Rectal smooth muscle tissue (tissue), 1 donor: ENCODE measurements around the gene SVOPL.

ENCODE experiments used
- H3K27ac ChIP-seq: one replicate; pipeline ENCODE4 v1.7.0; 2013; ENCODE audit warnings: low read depth, low read length, inconsistent platforms
- H3K27me3 ChIP-seq: one replicate; pipeline ENCODE4 v1.7.0; 2013; ENCODE audit warnings: low read length; ENCODE audit not compliant: control insufficient read depth, insufficient read depth
- H3K36me3 ChIP-seq: one replicate; pipeline ENCODE4 v1.7.0; 2013; ENCODE audit warnings: low read length; ENCODE audit not compliant: control insufficient read depth, insufficient read depth
- H3K4me1 ChIP-seq: one replicate; pipeline ENCODE4 v1.7.0; 2013; ENCODE audit warnings: low read length; ENCODE audit not compliant: control insufficient read depth, insufficient read depth
- H3K4me3 ChIP-seq: one replicate; pipeline ENCODE4 v1.7.0; 2013; ENCODE audit warnings: low read length
- H3K9ac ChIP-seq: one replicate; pipeline ENCODE4 v1.7.0; 2013; ENCODE audit warnings: low read length

Gene SVOPL

DNA sequence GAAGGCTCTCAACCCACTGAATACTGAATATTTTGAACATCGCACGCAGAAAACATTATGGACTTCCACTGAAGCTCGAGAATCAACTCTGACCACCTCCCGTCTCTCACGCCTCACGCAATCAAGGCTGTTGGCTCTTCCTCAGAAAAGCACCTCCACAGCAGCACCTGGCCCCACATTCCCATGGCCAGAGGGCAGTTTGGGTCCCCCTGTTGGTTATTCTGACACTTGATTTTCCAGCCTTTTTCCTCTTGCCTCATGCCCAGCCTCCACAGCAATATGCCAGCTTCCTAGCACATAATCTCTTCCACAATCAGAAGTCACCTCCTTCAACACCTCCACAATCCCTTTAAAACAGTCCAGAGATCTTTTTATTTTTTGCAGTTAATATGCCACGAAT, 55.9 kb downstream of the SVOPL start:
- no peaks in the 10 kb centered on the region for H3K27me3 ChIP-seq
- no peaks in the 10 kb centered on the region for H3K36me3 ChIP-seq
- H3K27ac ChIP-seq: no peak overlapping the region
- no peaks in the 10 kb centered on the region for H3K4me1 ChIP-seq
- no peak overlapping the region for H3K9ac ChIP-seq
- H3K4me3 ChIP-seq: no peak overlapping the region

DNA sequence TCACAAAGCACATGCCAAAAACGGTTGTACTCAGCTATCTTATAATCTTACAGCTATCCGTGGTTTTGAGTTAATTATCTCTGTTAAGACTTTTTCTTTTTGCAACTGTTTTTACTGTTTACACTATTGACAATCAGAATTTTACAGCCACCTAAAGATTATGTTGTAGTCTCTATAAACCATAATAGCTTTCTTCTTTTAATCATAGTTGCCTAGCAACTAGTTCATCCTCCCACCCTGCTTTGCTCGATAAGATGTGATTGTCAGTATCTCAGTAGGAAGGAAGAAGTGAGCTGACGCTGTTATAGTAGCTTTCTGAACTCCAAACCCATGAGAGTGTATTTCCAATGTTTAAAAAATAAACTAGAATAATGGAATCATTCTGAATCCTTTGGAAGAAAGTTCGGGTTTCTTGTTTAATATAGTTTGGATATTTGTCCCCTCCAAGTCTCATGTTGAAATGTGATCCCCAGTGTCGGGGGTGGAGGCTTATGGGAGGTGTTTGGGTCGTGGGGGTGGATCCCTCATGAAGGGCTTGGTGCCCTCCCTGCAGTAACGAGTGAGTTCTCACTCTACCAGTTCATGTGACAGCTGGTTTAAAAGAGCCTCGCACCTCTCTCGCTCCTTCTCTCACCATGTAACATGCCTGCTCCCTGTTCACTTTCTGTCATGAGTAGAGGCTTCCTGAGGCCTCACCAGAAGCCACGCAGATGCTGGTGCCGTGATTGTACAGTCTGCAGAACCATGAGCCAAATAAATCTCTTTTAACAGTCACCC, 68.1 kb downstream of the SVOPL start:
- H3K36me3 ChIP-seq: no peaks in the 10 kb centered on the region
- no peaks in the 10 kb centered on the region for H3K4me1 ChIP-seq
- H3K27ac ChIP-seq: no peak overlapping the region
- H3K9ac ChIP-seq: no peak overlapping the region
- no peak overlapping the region for H3K4me3 ChIP-seq
- H3K27me3 ChIP-seq: no peaks in the 10 kb centered on the region

DNA sequence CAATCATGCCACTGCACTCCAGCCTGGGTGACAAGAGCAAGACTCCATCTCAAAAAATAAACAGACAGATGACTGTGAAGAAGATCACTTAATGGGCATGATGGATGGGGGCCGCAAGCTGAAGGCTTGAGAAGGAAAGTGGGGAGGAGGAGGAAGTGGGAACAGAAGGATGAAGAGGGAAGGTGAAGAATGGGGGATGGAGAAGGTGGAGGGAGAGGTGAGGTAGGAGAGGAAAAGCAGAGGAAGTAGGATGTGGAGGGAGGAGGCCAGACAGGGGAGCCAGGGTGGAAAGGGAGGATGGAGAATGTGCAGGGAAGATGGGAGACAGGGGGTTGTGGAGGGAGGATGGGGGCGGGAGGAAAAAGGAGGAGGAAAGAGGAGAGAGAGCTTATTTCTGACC, 68.8 kb downstream of the SVOPL start:
- no peaks in the 10 kb centered on the region for H3K27me3 ChIP-seq
- H3K4me3 ChIP-seq: no peak overlapping the region
- no peaks in the 10 kb centered on the region for H3K36me3 ChIP-seq
- no peaks in the 10 kb centered on the region for H3K4me1 ChIP-seq
- no peak overlapping the region for H3K9ac ChIP-seq
- H3K27ac ChIP-seq: no peak overlapping the region

DNA sequence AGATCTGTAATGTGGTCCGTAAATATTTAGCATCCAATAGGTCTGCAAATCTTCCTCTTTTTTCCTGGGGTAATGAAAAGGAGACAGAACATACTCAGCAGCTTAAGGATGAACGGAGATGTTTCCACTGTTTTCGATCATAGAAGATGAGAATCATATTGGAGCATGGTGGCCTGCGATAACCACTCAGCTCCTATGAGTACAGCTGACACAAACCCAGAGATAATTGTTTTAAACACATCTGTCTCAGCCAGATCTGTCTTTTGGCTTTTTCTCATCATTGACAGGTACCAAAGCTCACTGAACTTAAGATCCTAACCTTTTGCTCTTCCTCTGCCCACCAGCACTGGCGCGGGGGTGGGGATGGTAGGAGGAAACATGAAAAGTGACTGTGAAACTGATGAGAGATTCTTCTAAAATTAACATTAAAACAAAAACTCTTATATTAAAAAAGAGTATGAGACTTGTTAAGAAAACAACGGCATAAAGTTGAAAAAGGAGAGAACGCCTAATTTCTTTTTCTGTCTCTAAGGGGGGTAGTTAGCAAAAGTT, 71.0 kb downstream of the SVOPL start:
- no peak overlapping the region for H3K27ac ChIP-seq
- H3K4me3 ChIP-seq: no peak overlapping the region
- no peaks in the 10 kb centered on the region for H3K4me1 ChIP-seq

DNA sequence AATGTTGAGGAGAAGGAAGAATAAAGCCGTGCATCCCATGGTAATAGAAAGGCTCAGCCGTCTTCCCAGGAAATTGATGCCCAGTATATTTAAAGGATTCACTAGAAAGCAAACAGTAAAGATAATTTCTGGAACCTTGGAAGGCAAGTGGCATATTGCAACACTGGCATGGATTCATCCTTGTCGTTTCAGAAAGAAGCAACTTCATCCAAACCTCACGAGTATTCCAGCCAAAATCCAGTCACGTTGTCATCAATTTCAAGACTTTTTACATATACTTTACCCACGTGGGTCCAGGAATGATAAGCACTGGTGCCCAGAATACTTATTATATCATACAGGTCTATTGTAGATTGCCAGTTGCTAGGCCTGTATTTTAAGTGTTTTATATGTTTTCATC, 73.8 kb downstream of the SVOPL start:
- H3K9ac ChIP-seq: no peak overlapping the region
- no peaks in the 10 kb centered on the region for H3K36me3 ChIP-seq
- H3K4me3 ChIP-seq: no peak overlapping the region
- no peaks in the 10 kb centered on the region for H3K4me1 ChIP-seq
- no peak overlapping the region for H3K27ac ChIP-seq
- H3K27me3 ChIP-seq: no peaks in the 10 kb centered on the region

More for the DNA sequence above, 71.0 kb downstream of the SVOPL start:
- H3K36me3 ChIP-seq: no peaks in the 10 kb centered on the region
- H3K9ac ChIP-seq: no peak overlapping the region
- H3K27me3 ChIP-seq: no peaks in the 10 kb centered on the region

DNA sequence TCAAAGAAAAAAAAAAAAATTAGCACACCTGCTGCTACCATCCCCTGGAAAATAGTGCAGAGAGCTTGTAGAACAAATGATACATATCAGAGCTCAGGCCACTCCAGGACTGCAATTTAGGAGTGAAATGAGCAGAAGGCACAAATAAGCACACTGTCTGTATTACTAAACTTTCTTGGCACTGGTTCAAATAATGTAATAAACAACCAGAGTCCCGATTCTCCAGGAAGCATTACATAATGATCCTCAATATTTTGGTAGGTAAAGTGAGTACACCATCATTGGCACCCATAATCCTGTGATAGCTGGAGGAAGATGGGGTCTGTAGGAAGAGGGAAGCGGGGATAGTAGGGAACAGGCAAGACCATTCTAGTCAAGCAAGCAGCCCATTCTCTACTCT, 74.3 kb downstream of the SVOPL start:
- no peak overlapping the region for H3K9ac ChIP-seq
- no peak overlapping the region for H3K4me3 ChIP-seq

DNA sequence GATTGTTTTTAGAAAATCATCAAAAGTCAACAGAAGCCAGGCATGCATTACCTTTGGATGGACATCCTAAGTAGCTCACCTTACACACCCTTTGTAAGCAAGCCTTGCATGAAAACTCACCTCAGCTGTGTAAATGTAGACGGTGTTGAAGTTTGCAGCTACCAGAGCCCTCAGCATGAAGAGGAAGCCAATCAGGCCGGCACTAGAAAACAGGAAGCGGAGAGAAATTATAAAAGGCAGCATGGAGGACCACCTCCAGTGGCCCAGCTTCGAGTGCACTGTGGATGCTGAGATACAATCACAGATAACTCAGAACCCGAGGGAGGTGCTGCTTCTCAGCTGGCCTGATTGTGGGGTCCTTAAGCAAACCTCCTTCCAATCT, 75.3 kb downstream of the SVOPL start:
- no peaks in the 10 kb centered on the region for H3K4me1 ChIP-seq
- no peaks in the 10 kb centered on the region for H3K36me3 ChIP-seq
- no peak overlapping the region for H3K27ac ChIP-seq
- no peak overlapping the region for H3K9ac ChIP-seq
- H3K4me3 ChIP-seq: no peak overlapping the region
- H3K27me3 ChIP-seq: no peaks in the 10 kb centered on the region

More for the DNA sequence above, 74.3 kb downstream of the SVOPL start:
- Histone ChIP-seq H3K27me3 (no peaks in the 10 kb centered on the region), H3K4me1 (no peaks in the 10 kb centered on the region), H3K36me3 (no peaks in the 10 kb centered on the region), H3K27ac (no peak overlapping the region)

DNA sequence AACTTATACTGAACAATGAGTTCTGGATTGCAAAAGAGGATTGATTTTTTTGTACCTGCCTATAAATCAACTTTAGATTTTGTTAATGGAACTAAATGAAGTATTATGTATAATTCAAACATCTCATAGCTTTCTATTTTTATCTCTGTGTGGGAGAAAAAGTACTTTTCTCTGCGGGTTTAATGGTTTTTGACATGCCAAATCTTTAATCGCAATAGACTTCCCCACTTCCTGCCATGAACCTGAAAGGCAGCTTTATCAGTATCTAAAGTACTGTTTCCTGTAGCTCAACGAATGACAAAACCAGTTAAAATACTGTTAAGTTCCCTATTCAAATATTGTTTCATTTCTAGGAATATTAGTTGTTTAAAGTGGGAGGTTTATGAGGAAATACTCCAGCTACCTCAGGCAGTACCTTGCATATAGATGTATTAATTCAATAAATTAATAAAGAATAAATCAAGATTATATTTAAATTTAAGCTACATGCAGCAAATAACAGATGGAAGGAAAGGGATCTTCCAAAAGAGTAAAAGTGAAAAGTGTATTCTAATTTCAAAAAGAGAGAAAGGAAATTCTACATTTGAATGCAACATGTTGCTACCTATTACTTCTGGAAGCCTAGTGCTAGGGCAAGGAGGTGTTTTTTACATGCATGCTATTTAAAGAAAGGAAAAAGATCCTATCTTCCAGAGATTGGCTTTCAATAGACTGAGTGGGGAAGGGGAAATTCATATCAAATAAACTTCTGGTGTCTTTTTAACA, 75.9 kb downstream of the SVOPL start:
- Histone ChIP-seq H3K27ac (no peak overlapping the region), H3K36me3 (no peaks in the 10 kb centered on the region), H3K4me3 (no peak overlapping the region), H3K27me3 (no peaks in the 10 kb centered on the region), H3K9ac (no peak overlapping the region), H3K4me1 (no peaks in the 10 kb centered on the region)

DNA sequence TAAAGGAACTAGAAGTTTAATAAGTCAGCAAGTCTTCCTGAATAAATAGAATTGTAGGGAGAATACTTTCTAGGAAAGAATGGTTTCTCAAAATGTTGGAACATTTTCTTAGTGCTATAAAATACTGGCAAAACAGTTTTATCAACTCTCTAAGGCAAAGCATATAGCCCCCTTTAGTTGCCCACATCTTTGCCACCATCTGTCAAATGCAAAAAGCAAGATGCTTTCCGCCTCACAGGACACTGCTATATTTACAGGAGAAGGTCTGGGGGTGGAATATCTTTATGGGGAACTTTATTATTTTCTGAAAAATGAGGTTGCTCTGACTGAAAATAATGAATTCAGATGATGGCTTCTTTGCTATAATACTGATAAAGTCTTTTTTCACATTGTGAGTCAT, 78.3 kb downstream of the SVOPL start:
- H3K27ac ChIP-seq: no peak overlapping the region
- H3K36me3 ChIP-seq: no peaks in the 10 kb centered on the region
- H3K27me3 ChIP-seq: no peaks in the 10 kb centered on the region
- no peak overlapping the region for H3K9ac ChIP-seq
- H3K4me1 ChIP-seq: no peaks in the 10 kb centered on the region
- H3K4me3 ChIP-seq: no peak overlapping the region

DNA sequence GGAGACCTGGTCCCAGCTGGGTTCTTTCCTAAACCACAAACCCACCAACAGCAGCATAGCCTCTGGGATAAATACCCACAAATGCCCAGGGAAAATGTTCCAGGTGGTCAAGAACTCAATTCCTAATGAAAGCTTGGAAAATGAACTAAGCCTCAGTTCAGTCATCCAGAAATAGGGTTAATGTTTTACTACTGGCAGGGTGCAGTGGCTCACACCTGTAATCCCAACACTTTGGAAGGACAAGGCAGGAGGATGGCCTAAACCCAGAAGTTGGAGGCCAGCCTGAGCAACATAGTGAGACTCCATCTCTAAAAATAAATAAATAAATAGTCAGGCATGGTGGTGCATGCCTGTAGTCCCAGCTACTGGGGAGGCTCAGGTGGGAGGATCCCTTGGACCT, 82.2 kb downstream of the SVOPL start:
- Histone ChIP-seq H3K9ac (no peak overlapping the region), H3K4me3 (no peak overlapping the region), H3K4me1 (no peaks in the 10 kb centered on the region), H3K27me3 (no peaks in the 10 kb centered on the region), H3K27ac (no peak overlapping the region), H3K36me3 (no peaks in the 10 kb centered on the region)

DNA sequence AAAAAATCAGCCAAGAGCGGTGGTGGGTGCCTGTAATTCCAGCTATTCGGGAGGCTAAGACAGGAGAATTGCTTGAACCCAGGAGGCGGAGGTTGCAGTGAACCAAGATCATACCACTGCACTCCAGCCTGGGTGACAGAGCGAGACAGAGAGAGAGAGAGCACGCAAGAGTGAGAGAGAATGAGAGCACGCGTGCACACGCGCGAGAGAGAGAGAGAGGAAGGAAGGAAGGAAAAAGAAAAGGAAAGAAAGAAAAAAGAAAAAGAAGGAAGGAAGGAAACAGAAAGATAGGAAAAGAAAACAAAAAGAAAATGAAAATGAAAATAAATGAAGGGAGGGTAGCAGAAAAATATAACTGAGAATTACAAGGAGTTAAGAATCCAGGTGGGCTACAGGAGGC, 82.7 kb downstream of the SVOPL start:
- no peak overlapping the region for H3K27ac ChIP-seq
- H3K4me1 ChIP-seq: no peaks in the 10 kb centered on the region
- H3K27me3 ChIP-seq: no peaks in the 10 kb centered on the region
- no peak overlapping the region for H3K4me3 ChIP-seq
- no peak overlapping the region for H3K9ac ChIP-seq
- H3K36me3 ChIP-seq: no peaks in the 10 kb centered on the region

DNA sequence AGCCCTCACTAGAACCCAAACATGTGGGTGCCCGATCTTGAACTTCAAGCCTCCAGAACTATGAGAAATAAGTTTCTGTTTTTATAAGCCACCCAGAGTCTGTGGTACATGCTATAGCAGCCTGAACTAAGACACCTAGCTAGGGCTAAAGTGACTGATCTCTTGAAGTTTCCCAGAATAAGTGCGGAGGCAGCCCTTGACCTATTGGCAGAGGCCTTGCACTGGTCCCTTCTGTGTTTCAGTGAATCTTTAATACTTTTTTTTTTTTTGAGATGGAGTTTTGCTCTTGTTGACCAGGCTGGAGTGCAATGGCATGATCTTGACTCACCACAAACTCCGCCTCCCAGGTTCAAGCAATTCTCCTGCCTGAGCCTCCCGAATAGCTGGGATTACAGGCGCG, 85.1 kb downstream of the SVOPL start:
- H3K36me3 ChIP-seq: no peaks in the 10 kb centered on the region
- H3K27me3 ChIP-seq: no peaks in the 10 kb centered on the region
- no peak overlapping the region for H3K9ac ChIP-seq
- H3K4me3 ChIP-seq: no peak overlapping the region
- H3K27ac ChIP-seq: no peak overlapping the region
- no peaks in the 10 kb centered on the region for H3K4me1 ChIP-seq
